ENCODE results near the gene GAST. TPM values are rescaled to one million over a fixed set of nuclear protein-coding genes. Genes with fewer than 3 reads are reported as not detected.
A peak's percentile ranks its signal among the peaks of the same experiment; 100 is the strongest.

Gene GAST
- total and polyA plus RNA-seq, 2 of the 13 experiments (the other 11 are each of a cell fraction or from before 2014, with no cell fraction given) = 0.32 to 0.42 TPM

DNA sequence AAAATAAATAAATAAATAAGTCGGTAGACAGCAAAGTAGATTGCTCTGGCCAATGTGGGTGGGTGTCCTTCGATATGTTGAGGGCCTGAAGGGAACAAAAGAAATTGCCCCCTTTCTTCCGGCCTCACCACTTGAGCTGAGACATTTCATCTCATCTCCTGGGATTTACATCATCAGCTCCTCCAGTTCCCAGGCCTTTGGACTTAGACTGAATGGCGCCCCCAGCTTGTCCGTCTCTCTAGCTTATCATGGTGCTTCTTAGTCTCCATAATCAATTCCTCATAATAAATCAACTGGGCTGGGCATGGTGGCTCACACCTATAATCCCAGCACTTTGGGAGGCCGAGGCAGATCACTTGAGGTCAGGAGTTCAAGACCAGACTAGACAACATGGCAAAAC is 36.1 kb downstream of the GAST start:
- no peak overlapping the region for H2AFZ ChIP-seq (ENCODE audit: low read length)
- DNase-seq (ENCODE audit: low spot score) (no peak), FAIRE-seq (no peak), ATAC-seq (no peak)
- peaks cover 40% of the 10 kb centered on the region for H3K4me1 ChIP-seq (ENCODE audit: insufficient read depth, low read length)
- no peaks in the 10 kb centered on the region for H3K79me2 ChIP-seq (ENCODE audit: insufficient read depth, low read length)
- in situ Hi-C loops (cut with HindIII; ENCODE audit: extremely low pct_ligation_motif_present, low pct_unique_long_range_greater_than_20kb) = no loop called here
- BruUV-seq (replicated peaks) = no TSS peak
- intact Hi-C loops (cut with micrococcal nuclease; ENCODE audit: unreplicated experiment) = no loop called here
- H3K27me3 ChIP-seq (ENCODE audit: control insufficient read depth in 1 of 2, insufficient read depth in 2 of 2, low read length in 2 of 2) = peaks cover 0 to 5% of the 10 kb centered on the region in 2 experiments; a peak in 2 of 5 replicates
- H3K9ac ChIP-seq (ENCODE audit: insufficient read depth, low read depth, low read length) = no peak overlapping the region
- H4K20me1 ChIP-seq (ENCODE audit: insufficient read depth, low read length) = no peaks in the 10 kb centered on the region
- no peak overlapping the region for H3K4me3 ChIP-seq (replicated peaks in 1 of 3; ENCODE audit: insufficient read depth in 1 of 3, low read depth in 2 of 3, low read length in 3 of 3)
- H3K9me3 ChIP-seq (ENCODE audit: low read length) = no peaks in the 10 kb centered on the region
- 41% methylated on average over 6 of the region's 6 CpGs for WGBS (ENCODE audit: low lambda C conversion rate)
- ChIA-PET CTCF (ENCODE audit: low intra/inter-chr PET ratio, low total read pairs) (no interaction called here), POLR2A (interaction anchor here (0.9 to 1.4 kb wide), 3 partner anchors 18 to 59 kb away, joined by 3 read pairs; no protein-coding TSS in a partner anchor)
- TF ChIP-seq ZNF136 (CRISPR knock-in tag; IDR thresholded peaks at IDR 0.05; ENCODE audit: low read depth) (no peak), SOX6 (IDR thresholded peaks at IDR 0.05) (no peak), SOX6 (CRISPR knock-in tag; IDR thresholded peaks at IDR 0.05) (peak; percentile 33; the same call in 1 of the 2 replicates), ZNF790 (CRISPR knock-in tag; IDR thresholded peaks at IDR 0.05; ENCODE audit: borderline replicate concordance) (no peak), ZNF329 (CRISPR knock-in tag; IDR thresholded peaks at IDR 0.05; ENCODE audit: low read depth) (no peak), ZNF264 (CRISPR knock-in tag; IDR thresholded peaks at IDR 0.05) (no peak), ZNF317 (CRISPR knock-in tag; IDR thresholded peaks at IDR 0.05) (no peak), PRPF4 (IDR thresholded peaks at IDR 0.05; ENCODE audit: low read depth, low read length, poor library complexity, severe bottlenecking) (no peak), KDM4B (CRISPR knock-in tag; IDR thresholded peaks at IDR 0.05) (no peak), ZNF7 (CRISPR knock-in tag; IDR thresholded peaks at IDR 0.05) (0 out of 2 replicates have a peak, but pooled peaks have one; percentile 30), ZNF577 (CRISPR knock-in tag; IDR thresholded peaks at IDR 0.05; ENCODE audit: borderline replicate concordance, low read depth) (no peak), ETV5 (CRISPR knock-in tag; IDR thresholded peaks at IDR 0.05; ENCODE audit: borderline replicate concordance) (no peak), HNF4G (IDR thresholded peaks at IDR 0.05; ENCODE audit: borderline replicate concordance, low read depth, low read length) (0 out of 2 replicates have a peak, but pooled peaks have one; percentile 17), HNF4G (CRISPR knock-in tag; IDR thresholded peaks at IDR 0.05; ENCODE audit: borderline replicate concordance, low read depth) (no peak), HDAC2 (CRISPR knock-in tag; IDR thresholded peaks at IDR 0.05) (no peak), ZC3H4 (CRISPR knock-in tag; IDR thresholded peaks at IDR 0.05; ENCODE audit: borderline replicate concordance) (no peak)
- TF ChIP-seq, protein P1, sequence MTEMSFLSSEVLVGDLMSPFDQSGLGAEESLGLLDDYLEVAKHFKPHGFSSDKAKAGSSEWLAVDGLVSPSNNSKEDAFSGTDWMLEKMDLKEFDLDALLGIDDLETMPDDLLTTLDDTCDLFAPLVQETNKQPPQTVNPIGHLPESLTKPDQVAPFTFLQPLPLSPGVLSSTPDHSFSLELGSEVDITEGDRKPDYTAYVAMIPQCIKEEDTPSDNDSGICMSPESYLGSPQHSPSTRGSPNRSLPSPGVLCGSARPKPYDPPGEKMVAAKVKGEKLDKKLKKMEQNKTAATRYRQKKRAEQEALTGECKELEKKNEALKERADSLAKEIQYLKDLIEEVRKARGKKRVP (CRISPR knock-in tag; IDR thresholded peaks at IDR 0.05) = 0 out of 4 replicates have a peak, but pooled peaks of 1 of the 2 experiments have one; percentile 28
- TF ChIP-seq, protein P2, sequence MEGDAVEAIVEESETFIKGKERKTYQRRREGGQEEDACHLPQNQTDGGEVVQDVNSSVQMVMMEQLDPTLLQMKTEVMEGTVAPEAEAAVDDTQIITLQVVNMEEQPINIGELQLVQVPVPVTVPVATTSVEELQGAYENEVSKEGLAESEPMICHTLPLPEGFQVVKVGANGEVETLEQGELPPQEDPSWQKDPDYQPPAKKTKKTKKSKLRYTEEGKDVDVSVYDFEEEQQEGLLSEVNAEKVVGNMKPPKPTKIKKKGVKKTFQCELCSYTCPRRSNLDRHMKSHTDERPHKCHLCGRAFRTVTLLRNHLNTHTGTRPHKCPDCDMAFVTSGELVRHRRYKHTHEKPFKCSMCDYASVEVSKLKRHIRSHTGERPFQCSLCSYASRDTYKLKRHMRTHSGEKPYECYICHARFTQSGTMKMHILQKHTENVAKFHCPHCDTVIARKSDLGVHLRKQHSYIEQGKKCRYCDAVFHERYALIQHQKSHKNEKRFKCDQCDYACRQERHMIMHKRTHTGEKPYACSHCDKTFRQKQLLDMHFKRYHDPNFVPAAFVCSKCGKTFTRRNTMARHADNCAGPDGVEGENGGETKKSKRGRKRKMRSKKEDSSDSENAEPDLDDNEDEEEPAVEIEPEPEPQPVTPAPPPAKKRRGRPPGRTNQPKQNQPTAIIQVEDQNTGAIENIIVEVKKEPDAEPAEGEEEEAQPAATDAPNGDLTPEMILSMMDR (CRISPR knock-in tag; IDR thresholded peaks at IDR 0.05) = 0 out of 2 replicates have a peak, but pooled peaks have one; percentile 13
- TF ChIP-seq, protein P3, sequence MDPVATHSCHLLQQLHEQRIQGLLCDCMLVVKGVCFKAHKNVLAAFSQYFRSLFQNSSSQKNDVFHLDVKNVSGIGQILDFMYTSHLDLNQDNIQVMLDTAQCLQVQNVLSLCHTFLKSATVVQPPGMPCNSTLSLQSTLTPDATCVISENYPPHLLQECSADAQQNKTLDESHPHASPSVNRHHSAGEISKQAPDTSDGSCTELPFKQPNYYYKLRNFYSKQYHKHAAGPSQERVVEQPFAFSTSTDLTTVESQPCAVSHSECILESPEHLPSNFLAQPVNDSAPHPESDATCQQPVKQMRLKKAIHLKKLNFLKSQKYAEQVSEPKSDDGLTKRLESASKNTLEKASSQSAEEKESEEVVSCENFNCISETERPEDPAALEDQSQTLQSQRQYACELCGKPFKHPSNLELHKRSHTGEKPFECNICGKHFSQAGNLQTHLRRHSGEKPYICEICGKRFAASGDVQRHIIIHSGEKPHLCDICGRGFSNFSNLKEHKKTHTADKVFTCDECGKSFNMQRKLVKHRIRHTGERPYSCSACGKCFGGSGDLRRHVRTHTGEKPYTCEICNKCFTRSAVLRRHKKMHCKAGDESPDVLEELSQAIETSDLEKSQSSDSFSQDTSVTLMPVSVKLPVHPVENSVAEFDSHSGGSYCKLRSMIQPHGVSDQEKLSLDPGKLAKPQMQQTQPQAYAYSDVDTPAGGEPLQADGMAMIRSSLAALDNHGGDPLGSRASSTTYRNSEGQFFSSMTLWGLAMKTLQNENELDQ (CRISPR knock-in tag; IDR thresholded peaks at IDR 0.05; ENCODE audit: borderline replicate concordance) = no peak
- no peak overlapping the region for H3K4me2 ChIP-seq (ENCODE audit: low read depth, low read length)
- no peak overlapping the region for H3K27ac ChIP-seq (ENCODE audit: extremely low read length, insufficient read depth, low read length)
- H3K36me3 ChIP-seq (replicated peaks in 1 of 2; ENCODE audit: control insufficient read depth in 1 of 2, insufficient read depth in 2 of 2, low read length in 2 of 2) = no peaks in the 10 kb centered on the region

All from HepG2 (cell line).